OCI-LY3 (cell line): ENCODE results near the gene COL4A2.

Experiments
- H2AFZ ChIP-seq: fragments of 200-600, 300-600 bp; shearing (Covaris generic); 2 replicates; pipeline ENCODE4 v1.6.0; 2014; ENCODE audit warnings: antibody characterized with exemption, low read depth, low read length
- H3K27ac ChIP-seq: fragments of 200-600, 300-600 bp; sonication (generic); 2 replicates; pipeline ENCODE4 v1.5.1; 2014; ENCODE audit warnings: mild to moderate bottlenecking, low read length, moderate library complexity, mixed read lengths
- H3K27me3 ChIP-seq: fragments of 200-600, 300-600 bp; sonication (generic); 2 replicates; pipeline ENCODE4 v1.6.1; 2014; ENCODE audit warnings: low read depth, low read length, mixed read lengths
- H3K36me3 ChIP-seq: fragments of 200-600, 300-600 bp; sonication (generic); replicated peaks from 2 replicates; pipeline ENCODE3; 2014; ENCODE audit warnings: low read depth, low read length, mixed read lengths
- H3K4me1 ChIP-seq: fragments of 300-600, 200-600 bp; sonication (generic); 2 replicates; pipeline ENCODE4 v1.6.1; 2014; ENCODE audit warnings: low read length, mixed read lengths
- H3K4me2 ChIP-seq: fragments of 200-600, 300-600 bp; sonication (generic); 2 replicates; pipeline ENCODE4 v1.6.1; 2014; ENCODE audit warnings: low read length, mixed read lengths
- H3K4me3 ChIP-seq: fragments of 300-600, 200-600 bp; sonication (generic); 2 replicates; pipeline ENCODE4 v1.5.1; 2014; ENCODE audit warnings: antibody characterized with exemption, mild to moderate bottlenecking, low read length, moderate library complexity
- H3K79me2 ChIP-seq: fragments of 300-600, 200-600 bp; shearing (Covaris generic); 2 replicates; pipeline ENCODE4 v1.6.1; 2014; ENCODE audit warnings: mild to moderate bottlenecking, low read length, mixed read lengths
- H3K9ac ChIP-seq: fragments of 300-600, 200-600 bp; shearing (Covaris generic); 2 replicates; pipeline ENCODE4 v1.6.0; 2014; ENCODE audit warnings: mild to moderate bottlenecking, low read length, moderate library complexity
- H3K9me3 ChIP-seq: fragments of 200-600, 300-600 bp; shearing (Covaris generic); 2 replicates; pipeline ENCODE4 v1.6.1; 2014; ENCODE audit warnings: low read length, mixed read lengths; ENCODE audit not compliant: insufficient read depth
- H4K20me1 ChIP-seq: fragments of 200-600, 300-600 bp; sonication (generic); 2 replicates; pipeline ENCODE4 v1.6.1; 2016; ENCODE audit warnings: low read length, mixed read lengths; ENCODE audit not compliant: insufficient read depth
- EZH2phosphoT487 ChIP-seq: fragments of 200-600 bp; shearing (Covaris generic); IDR thresholded peaks from 2 replicates; pipeline ENCODE4 v1.6.1; 2018; ENCODE audit warnings: antibody characterized with exemption, mixed run types, low read depth
- TF ChIP-seq, protein P1 (sequence below): fragments of 200-600, 300-600 bp; sonication (generic); IDR thresholded peaks from 2 replicates; pipeline ENCODE4 v1.5.1; 2014; ENCODE audit warnings: antibody characterized with exemption, low read length, low read depth

The COL4A2 gene

DNA sequence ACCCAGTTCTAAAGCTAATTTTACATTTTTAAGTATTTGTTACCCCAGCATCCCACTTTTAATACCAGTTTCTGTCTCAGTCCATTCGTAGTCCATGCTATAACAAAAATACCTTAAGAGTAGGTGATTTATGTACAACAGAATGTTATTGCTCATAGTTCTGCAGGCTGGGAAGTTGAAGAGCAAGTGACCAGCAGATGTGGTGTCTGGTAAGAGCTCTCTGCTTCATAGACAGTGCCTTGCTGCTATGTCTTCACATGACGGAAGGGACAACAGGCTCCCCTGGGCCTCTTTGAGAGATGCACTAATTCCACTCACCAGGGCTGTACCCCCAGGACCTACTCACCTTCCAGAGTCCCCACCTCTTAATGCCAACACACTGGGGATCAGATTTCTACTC, 96.6 kb downstream of the COL4A2 start:
- TF ChIP-seq, protein P1, sequence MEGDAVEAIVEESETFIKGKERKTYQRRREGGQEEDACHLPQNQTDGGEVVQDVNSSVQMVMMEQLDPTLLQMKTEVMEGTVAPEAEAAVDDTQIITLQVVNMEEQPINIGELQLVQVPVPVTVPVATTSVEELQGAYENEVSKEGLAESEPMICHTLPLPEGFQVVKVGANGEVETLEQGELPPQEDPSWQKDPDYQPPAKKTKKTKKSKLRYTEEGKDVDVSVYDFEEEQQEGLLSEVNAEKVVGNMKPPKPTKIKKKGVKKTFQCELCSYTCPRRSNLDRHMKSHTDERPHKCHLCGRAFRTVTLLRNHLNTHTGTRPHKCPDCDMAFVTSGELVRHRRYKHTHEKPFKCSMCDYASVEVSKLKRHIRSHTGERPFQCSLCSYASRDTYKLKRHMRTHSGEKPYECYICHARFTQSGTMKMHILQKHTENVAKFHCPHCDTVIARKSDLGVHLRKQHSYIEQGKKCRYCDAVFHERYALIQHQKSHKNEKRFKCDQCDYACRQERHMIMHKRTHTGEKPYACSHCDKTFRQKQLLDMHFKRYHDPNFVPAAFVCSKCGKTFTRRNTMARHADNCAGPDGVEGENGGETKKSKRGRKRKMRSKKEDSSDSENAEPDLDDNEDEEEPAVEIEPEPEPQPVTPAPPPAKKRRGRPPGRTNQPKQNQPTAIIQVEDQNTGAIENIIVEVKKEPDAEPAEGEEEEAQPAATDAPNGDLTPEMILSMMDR: no peak
- TF ChIP-seq EZH2phosphoT487: no peak
- H3K4me2 ChIP-seq: no peak overlapping the region
- no peaks in the 10 kb centered on the region for H4K20me1 ChIP-seq
- H3K4me3 ChIP-seq: no peak overlapping the region
- H3K27me3 ChIP-seq: peaks cover 44% of the 10 kb centered on the region
- H3K36me3 ChIP-seq: no peaks in the 10 kb centered on the region
- H3K9ac ChIP-seq: no peak overlapping the region
- no peaks in the 10 kb centered on the region for H3K79me2 ChIP-seq
- H3K27ac ChIP-seq: no peak overlapping the region
- H2AFZ ChIP-seq: no peak overlapping the region
- no peaks in the 10 kb centered on the region for H3K4me1 ChIP-seq
- H3K9me3 ChIP-seq: no peaks in the 10 kb centered on the region

DNA sequence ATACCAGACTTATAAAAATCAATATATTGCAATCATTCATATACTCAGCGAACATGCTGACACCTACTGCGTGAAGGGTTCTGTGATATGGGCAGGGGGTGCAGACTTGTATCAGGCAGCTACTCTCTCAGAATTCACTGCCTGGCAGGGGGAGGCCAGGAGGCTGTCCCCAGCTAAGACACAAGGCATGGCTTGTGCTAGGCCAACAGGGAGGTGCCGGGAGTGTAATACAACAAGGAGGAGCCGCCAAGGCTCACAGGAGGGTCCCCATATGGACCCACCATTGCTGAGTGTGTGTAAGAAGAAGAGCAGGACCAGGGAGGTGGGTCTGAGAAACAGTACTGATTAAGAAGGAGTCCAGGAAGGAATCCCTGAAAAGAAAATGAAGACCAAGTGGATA, 97.2 kb downstream of the COL4A2 start:
- Histone ChIP-seq H4K20me1 (no peaks in the 10 kb centered on the region), H3K9ac (no peak overlapping the region), H2AFZ (no peak overlapping the region), H3K27ac (no peak overlapping the region), H3K9me3 (no peaks in the 10 kb centered on the region), H3K36me3 (no peaks in the 10 kb centered on the region), H3K4me3 (no peak overlapping the region), H3K79me2 (no peaks in the 10 kb centered on the region), H3K27me3 (peaks cover 38% of the 10 kb centered on the region), H3K4me1 (no peaks in the 10 kb centered on the region), H3K4me2 (no peak overlapping the region)
- TF ChIP-seq EZH2phosphoT487: no peak
- TF ChIP-seq, protein P1: no peak

DNA sequence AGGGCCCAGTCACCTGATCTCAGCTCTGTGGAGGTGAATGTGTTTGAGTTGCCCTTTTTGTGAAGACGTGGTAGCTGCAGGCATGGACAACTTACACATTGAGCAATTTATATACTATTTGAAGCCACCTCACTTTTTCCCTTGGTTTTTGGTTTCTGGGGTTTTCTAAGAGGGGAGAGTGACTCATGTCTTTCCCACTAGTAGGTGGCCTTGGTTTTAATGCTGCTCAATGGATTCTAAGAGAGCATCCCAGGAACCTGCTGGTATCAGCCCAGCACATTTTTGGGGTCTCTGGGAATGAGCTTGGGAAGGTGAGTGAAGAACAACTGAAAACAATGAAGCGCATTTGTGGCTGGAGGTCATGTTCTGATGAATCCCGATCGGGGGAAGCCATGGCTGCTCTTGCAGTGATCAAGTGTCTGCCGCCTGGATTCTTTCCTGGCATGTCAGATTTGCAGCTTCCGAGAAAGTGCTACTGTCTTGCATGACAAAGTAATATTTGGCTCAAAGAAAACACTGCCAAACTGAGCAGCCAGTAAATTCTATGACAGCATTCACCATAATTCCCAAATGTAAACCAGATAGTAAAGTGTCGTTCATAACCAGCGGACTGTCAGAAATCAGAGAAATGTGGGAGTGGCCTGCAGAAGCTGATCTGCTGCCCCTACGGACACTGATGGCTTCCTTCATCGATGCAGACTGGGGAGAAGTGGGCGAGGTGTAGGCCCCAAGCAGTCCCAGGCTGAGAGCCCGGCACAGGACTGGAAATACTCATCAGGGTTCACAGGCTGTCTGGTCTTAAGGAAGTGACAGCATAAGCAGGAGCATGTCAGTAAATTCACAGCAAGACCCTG, 98.7 kb downstream of the COL4A2 start:
- Histone ChIP-seq H3K27me3 (peaks cover 26% of the 10 kb centered on the region), H3K9me3 (no peaks in the 10 kb centered on the region), H4K20me1 (no peaks in the 10 kb centered on the region), H3K27ac (no peak overlapping the region), H3K9ac (no peak overlapping the region), H2AFZ (no peak overlapping the region), H3K4me2 (no peak overlapping the region), H3K4me1 (no peaks in the 10 kb centered on the region), H3K4me3 (no peak overlapping the region), H3K36me3 (no peaks in the 10 kb centered on the region), H3K79me2 (no peaks in the 10 kb centered on the region)
- TF ChIP-seq, protein P1: no peak
- no peak for TF ChIP-seq EZH2phosphoT487

DNA sequence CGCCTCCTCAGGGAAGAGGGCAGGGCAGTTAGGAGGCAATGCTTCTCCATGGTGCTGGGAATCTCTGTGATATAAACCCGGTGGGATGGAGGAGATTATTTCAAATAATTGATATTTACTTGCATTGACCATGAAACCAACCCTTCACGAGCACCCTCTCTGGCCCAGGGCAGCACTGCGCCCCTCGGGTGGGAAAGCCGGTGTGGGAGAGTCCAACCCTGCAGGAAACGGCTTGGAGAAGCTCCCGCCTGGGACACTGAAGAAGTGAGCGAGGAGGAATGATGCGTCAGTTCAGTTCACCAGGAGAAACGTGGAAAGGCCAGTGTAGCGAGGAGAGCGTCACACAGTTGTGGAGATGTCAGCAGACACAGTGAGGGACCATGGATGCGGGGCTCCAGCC, 99.9 kb downstream of the COL4A2 start:
- Histone ChIP-seq H3K4me1 (peaks cover 4% of the 10 kb centered on the region), H3K79me2 (no peaks in the 10 kb centered on the region), H3K9ac (no peak overlapping the region), H4K20me1 (no peaks in the 10 kb centered on the region), H3K27ac (no peak overlapping the region), H2AFZ (no peak overlapping the region), H3K9me3 (no peaks in the 10 kb centered on the region), H3K36me3 (no peaks in the 10 kb centered on the region), H3K4me2 (no peak overlapping the region), H3K4me3 (no peak overlapping the region), H3K27me3 (peaks cover 14% of the 10 kb centered on the region)
- TF ChIP-seq, protein P1: no peak
- TF ChIP-seq EZH2phosphoT487: no peak
